Loucy (cell line): ENCODE results near the gene PIP5K1C.

Experiments used
- H2AFZ ChIP-seq: fragments of 200-600 bp; sonication (generic); 2 replicates; pipeline ENCODE4 v1.6.0; 2016; ENCODE audit warnings: antibody characterized with exemption, mild to moderate bottlenecking, low read length, moderate library complexity
- H3F3A ChIP-seq: fragments of 200-600 bp; 2 replicates; pipeline ENCODE4 v1.6.0; 2016; ENCODE audit warnings: antibody characterized with exemption, low read depth, mild to moderate bottlenecking
- H3K27me3 ChIP-seq: fragments of 200-600 bp; sonication (generic); 2 replicates; pipeline ENCODE4 v1.6.1; 2014; ENCODE audit warnings: low read length, mild to moderate bottlenecking; ENCODE audit not compliant: insufficient read depth, poor library complexity, severe bottlenecking
- H3K36me3 ChIP-seq: fragments of 200-600 bp; sonication (generic); 2 replicates; pipeline ENCODE4 v1.6.1; 2016; ENCODE audit warnings: low read length; ENCODE audit not compliant: insufficient read depth
- H3K4me1 ChIP-seq: fragments of 200-600 bp; sonication (generic); 2 replicates; pipeline ENCODE4 v1.5.1; 2014; ENCODE audit warnings: low read length, mild to moderate bottlenecking; ENCODE audit not compliant: insufficient read depth, poor library complexity, severe bottlenecking
- H3K4me2 ChIP-seq: fragments of 200-600 bp; sonication (generic); 2 replicates; pipeline ENCODE4 v1.6.0; 2014; ENCODE audit warnings: antibody characterized with exemption, low read length, low read depth, mild to moderate bottlenecking; ENCODE audit not compliant: poor library complexity, severe bottlenecking
- H3K4me3 ChIP-seq: fragments of 200-600 bp; sonication (generic); 2 replicates; pipeline ENCODE4 v1.5.1; 2014; ENCODE audit warnings: low read length, mild to moderate bottlenecking, mixed read lengths; ENCODE audit not compliant: poor library complexity, severe bottlenecking
- H3K79me2 ChIP-seq: fragments of 200-600 bp; sonication (generic); 2 replicates; pipeline ENCODE4 v1.6.1; 2014; ENCODE audit warnings: low read length; ENCODE audit not compliant: insufficient read depth
- H3K9ac ChIP-seq: fragments of 200-600 bp; sonication (generic); 2 replicates; pipeline ENCODE4 v1.6.0; 2014; ENCODE audit warnings: mild to moderate bottlenecking, low read depth, low read length, moderate library complexity; ENCODE audit not compliant: poor library complexity, severe bottlenecking
- H3K9me2 ChIP-seq: fragments of 200-600 bp; sonication (generic); replicated peaks from 2 replicates; pipeline ENCODE4 v1.6.1; 2016; ENCODE audit warnings: low read depth, low read length, mixed read lengths
- H3K9me3 ChIP-seq: fragments of 200-600 bp; sonication (generic); 2 replicates; pipeline ENCODE4 v1.6.1; 2014; ENCODE audit warnings: mild to moderate bottlenecking, antibody characterized with exemption, low read length, low read depth; ENCODE audit not compliant: insufficient read depth
- H4K20me1 ChIP-seq: fragments of 200-600 bp; sonication (generic); 2 replicates; pipeline ENCODE4 v1.6.0; 2014; ENCODE audit warnings: antibody characterized with exemption, low read length, mild to moderate bottlenecking; ENCODE audit not compliant: insufficient read depth, poor library complexity, severe bottlenecking
- EZH2phosphoT487 ChIP-seq: fragments of 200-600 bp; IDR thresholded peaks from 2 replicates; pipeline ENCODE4 v1.6.1; 2018; ENCODE audit warnings: antibody characterized with exemption, mild to moderate bottlenecking, moderate library complexity, borderline replicate concordance
- TF ChIP-seq, protein P1 (sequence below): fragments of 200-600 bp; sonication (generic); conservative IDR thresholded peaks from 2 replicates; pipeline ENCODE4 v1.5.1; 2014; ENCODE audit warnings: mild to moderate bottlenecking, antibody characterized with exemption, low read length

PIP5K1C gene

DNA sequence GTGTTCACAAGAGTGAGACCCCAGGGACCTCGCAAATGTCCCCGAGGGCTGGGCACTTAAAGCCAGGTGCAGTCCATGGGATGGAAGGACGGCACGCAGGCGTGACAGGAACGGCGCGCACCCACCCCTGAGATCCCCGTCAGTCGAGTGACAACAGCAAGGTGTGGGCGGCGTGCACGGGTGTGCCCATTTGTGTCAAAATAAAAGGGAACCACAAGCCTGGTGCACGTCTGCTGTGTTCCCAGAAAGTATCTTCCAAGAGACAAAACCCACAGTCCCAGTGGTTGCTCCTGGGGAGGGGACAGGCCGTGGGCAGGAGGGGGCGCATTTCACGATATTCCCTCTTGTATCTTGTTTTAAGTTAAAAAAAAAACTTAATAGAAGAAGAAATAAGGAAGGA, 58.0 kb downstream of the PIP5K1C start:
- H2AFZ ChIP-seq, result no peak overlapping the region
- no peaks in the 10 kb centered on the region for H3K27me3 ChIP-seq
- no peak overlapping the region for H3K4me3 ChIP-seq
- H3K4me2 ChIP-seq, result no peak overlapping the region
- H3K79me2 ChIP-seq, result no peaks in the 10 kb centered on the region
- no peaks in the 10 kb centered on the region for H3K9me2 ChIP-seq
- H3K4me1 ChIP-seq, result no peaks in the 10 kb centered on the region
- H3K36me3 ChIP-seq, result no peaks in the 10 kb centered on the region
- no peaks in the 10 kb centered on the region for H3F3A ChIP-seq
- TF ChIP-seq, protein P1, sequence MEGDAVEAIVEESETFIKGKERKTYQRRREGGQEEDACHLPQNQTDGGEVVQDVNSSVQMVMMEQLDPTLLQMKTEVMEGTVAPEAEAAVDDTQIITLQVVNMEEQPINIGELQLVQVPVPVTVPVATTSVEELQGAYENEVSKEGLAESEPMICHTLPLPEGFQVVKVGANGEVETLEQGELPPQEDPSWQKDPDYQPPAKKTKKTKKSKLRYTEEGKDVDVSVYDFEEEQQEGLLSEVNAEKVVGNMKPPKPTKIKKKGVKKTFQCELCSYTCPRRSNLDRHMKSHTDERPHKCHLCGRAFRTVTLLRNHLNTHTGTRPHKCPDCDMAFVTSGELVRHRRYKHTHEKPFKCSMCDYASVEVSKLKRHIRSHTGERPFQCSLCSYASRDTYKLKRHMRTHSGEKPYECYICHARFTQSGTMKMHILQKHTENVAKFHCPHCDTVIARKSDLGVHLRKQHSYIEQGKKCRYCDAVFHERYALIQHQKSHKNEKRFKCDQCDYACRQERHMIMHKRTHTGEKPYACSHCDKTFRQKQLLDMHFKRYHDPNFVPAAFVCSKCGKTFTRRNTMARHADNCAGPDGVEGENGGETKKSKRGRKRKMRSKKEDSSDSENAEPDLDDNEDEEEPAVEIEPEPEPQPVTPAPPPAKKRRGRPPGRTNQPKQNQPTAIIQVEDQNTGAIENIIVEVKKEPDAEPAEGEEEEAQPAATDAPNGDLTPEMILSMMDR, result no peak
- no peak for TF ChIP-seq EZH2phosphoT487
- no peaks in the 10 kb centered on the region for H3K9me3 ChIP-seq
- no peak overlapping the region for H3K9ac ChIP-seq
- no peaks in the 10 kb centered on the region for H4K20me1 ChIP-seq

DNA sequence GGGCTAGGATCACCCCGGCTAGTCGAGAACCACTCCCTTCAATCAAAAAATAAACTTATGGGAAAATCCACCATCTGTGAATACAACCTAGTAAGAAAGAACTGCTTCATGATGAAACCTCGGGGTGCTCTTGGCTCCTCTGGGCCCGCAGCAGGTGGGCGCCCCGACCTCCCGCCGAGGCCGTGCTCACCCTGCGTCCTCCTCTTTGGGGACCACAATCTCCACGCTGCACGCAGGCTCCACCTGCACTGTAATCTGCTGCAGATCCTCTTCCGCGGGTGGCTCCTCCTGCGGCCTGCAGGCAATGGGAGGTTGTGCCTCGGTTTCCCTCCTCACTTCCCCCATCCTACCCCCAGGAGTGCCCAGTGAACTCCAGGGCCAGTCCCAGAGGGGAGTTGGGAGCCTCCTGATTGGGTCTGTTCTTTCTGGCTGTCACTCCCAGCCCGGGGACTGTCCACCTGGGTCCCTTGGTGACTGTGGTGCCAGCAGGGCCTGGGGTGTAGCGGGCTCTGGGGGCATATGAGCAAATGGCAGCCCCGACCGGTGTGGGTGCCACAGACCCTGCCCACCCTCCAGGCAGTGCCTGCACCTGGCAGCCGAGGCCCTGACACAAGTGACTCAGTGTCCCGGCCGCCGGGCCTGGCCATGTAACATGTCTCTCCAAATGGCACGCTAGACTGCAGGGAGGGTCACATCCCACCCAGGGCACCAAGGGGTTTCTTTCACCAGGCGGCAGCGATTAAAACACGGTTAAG, 58.6 kb downstream of the PIP5K1C start:
- Histone ChIP-seq H3K79me2 (no peaks in the 10 kb centered on the region), H3F3A (no peaks in the 10 kb centered on the region), H3K9ac (no peak overlapping the region), H3K9me3 (no peaks in the 10 kb centered on the region), H2AFZ (no peak overlapping the region), H3K4me2 (no peak overlapping the region), H3K27me3 (no peaks in the 10 kb centered on the region), H4K20me1 (no peaks in the 10 kb centered on the region), H3K36me3 (no peaks in the 10 kb centered on the region), H3K4me3 (no peak overlapping the region), H3K4me1 (no peaks in the 10 kb centered on the region), H3K9me2 (no peaks in the 10 kb centered on the region)
- TF ChIP-seq, protein P1, result no peak
- TF ChIP-seq EZH2phosphoT487, result no peak

DNA sequence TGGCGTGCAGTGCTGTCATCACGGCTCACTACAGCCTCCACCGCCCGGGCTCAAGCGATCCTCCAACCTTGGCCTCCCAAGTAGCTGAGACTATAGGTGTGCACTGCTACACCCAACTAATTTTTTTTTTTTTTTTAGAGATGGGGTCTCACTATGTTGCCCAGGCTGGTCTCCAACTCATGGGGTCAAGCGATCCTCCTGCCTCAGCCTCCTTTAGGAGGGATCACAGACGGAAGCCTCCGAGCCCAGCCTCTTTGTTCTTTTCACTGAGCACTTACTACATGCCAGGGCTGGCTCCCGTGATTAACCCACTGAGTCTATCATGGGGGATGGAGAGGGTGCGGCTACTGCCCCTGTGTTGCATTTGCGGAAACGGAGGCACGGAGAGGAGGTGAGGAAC, 60.8 kb downstream of the PIP5K1C start:
- TF ChIP-seq, protein P1, result no peak
- Histone ChIP-seq H3K27me3 (no peaks in the 10 kb centered on the region), H3K9me2 (no peaks in the 10 kb centered on the region), H3K4me1 (no peaks in the 10 kb centered on the region), H3K4me2 (no peak overlapping the region), H3K79me2 (no peaks in the 10 kb centered on the region), H3K4me3 (no peak overlapping the region), H4K20me1 (no peaks in the 10 kb centered on the region), H2AFZ (no peak overlapping the region), H3K9ac (no peak overlapping the region), H3K9me3 (no peaks in the 10 kb centered on the region), H3F3A (no peaks in the 10 kb centered on the region), H3K36me3 (no peaks in the 10 kb centered on the region)
